Adrenal gland (tissue), 12 donors: ENCODE results near the gene SMYD2. TPM values are rescaled to one million over a fixed set of nuclear protein-coding genes. Genes with fewer than 3 reads are reported as not detected.

Experiments
- DNase-seq, 7 donors: peaks; one replicate each; pipeline ENCODE4 v3.0.0-alpha.2; 2019 to 2020
- H3K27ac ChIP-seq, 5 donors: fragments of 200-600 bp; sonication (generic) in 4 of 5; 1 replicate in 3 of 5; 2 replicates in 2 of 5; pipeline versions ENCODE4 v1.5.1 to v1.8.0; 2016 to 2020; ENCODE audit warnings: mild to moderate bottlenecking in 1 of 5
- H3K27me3 ChIP-seq: fragments of 200-600 bp; 2 replicates; pipeline ENCODE4 v1.8.0; 2021
- H3K36me3 ChIP-seq, 2 donors: fragments of 200-600 bp; replicated peaks in 1 of 2; 1 replicate in 1 of 2; 2 replicates in 1 of 2; pipeline versions ENCODE4 v1.5.1 to v1.8.0; 2018 to 2022
- H3K4me1 ChIP-seq, 2 donors: fragments of 200-600 bp; replicated peaks in 1 of 2; 1 replicate in 1 of 2; 2 replicates in 1 of 2; pipeline versions ENCODE4 v1.5.1 to v1.8.0; 2018 to 2021
- H3K4me3 ChIP-seq, 4 donors: fragments of 200-600 bp; sonication (generic) in 3 of 4; one replicate each; pipeline ENCODE4 v1.5.1; 2016 to 2018
- H3K9me3 ChIP-seq, 3 donors: fragments of 200-600 bp; sonication (generic) in 1 of 3; replicated peaks in 1 of 3; 1 replicate in 2 of 3; 2 replicates in 1 of 3; pipeline versions ENCODE4 v1.5.1 to v1.8.0; 2016 to 2021
- POLR2A ChIP-seq, 2 donors: fragments of 450-650 bp; IDR thresholded peaks; one replicate each; pipeline ENCODE4 v1.6.1; 2017; ENCODE audit warnings: antibody characterized with exemption in 2 of 2, mild to moderate bottlenecking in 2 of 2, moderate library complexity in 1 of 2
- WGBS, 4 donors: extraction: QIAGEN DNeasy Blood & Tissue Kit in 2 of 4; methylation state at CpG; one replicate each; pipeline versions ENCODE4 v1.1.5 to v1.1.7; 2013 to 2017; 5-methylcytosine and 5-hydroxymethylcytosine counted together
- intact Hi-C, 2 donors: fragments of 100-400 bp; cut with DNase I; formaldehyde crosslinking; loops; one replicate each; pipeline versions ENCODE4 v1.14.1 to v1.15.0; 2022 to 2023
- polyA plus RNA-seq, 3 donors: library from polyadenylated mRNA; stranded (reverse); fragments of 200-250 nt in 2 of 3; fragments of 350-450 nt in 1 of 3; fragmentation: Illumina TruSeq in 1 of 3; extraction: RNeasy Lipid Tissue Mini Kit (QIAGEN cat#74804) in 1 of 3; gene quantifications; one replicate each; pipeline ENCODE4 v1.2.3, GENCODE V29; 2013 to 2014
- total RNA-seq, 9 donors: library from RNA; depleted of rRNA in 4 of 9; stranded (reverse); fragments of >200 nt in 4 of 9; fragments of 120-200 nt in 1 of 9; fragmentation: NEBNext Ultra II Directional in 1 of 9; extraction: Animal tissue kit (Norgen Biotek cat#: 25700) in 1 of 9; gene quantifications; one replicate each; pipeline versions ENCODE4 v1.1.0 to v1.2.4, GENCODE V29; 2013 to 2023
- TF ChIP-seq, protein P1 (sequence below), 6 experiments: fragments of 450-650 bp in 4 of 6; fragments of 200-600 bp in 2 of 6; sonication (generic) in 1 of 6; IDR thresholded peaks; 1 replicate in 5 of 6; 2 replicates in 1 of 6; pipeline versions ENCODE4 v1.5.1 to v1.8.0; 2016 to 2021; ENCODE audit warnings: antibody characterized with exemption in 6 of 6, mild to moderate bottlenecking in 2 of 6, moderate library complexity in 1 of 6
- donor health status: healthy with polysubstance abuse.
- donor health status: Bipolar disorder and iron deficiency.
- donor health status: DM: yes; HTN: yes; CAD: no.
- donor health status: DM: no; HTN: no; CAD: no.
- donor health status: DM: no; HTN: no; CAD: no.
- donor health status: DM: yes; HTN: yes; CAD: no.

The SMYD2 gene
- total and polyA plus RNA-seq, 12 donors, result 11.4 to 67.9 (median 23.2) TPM

DNA sequence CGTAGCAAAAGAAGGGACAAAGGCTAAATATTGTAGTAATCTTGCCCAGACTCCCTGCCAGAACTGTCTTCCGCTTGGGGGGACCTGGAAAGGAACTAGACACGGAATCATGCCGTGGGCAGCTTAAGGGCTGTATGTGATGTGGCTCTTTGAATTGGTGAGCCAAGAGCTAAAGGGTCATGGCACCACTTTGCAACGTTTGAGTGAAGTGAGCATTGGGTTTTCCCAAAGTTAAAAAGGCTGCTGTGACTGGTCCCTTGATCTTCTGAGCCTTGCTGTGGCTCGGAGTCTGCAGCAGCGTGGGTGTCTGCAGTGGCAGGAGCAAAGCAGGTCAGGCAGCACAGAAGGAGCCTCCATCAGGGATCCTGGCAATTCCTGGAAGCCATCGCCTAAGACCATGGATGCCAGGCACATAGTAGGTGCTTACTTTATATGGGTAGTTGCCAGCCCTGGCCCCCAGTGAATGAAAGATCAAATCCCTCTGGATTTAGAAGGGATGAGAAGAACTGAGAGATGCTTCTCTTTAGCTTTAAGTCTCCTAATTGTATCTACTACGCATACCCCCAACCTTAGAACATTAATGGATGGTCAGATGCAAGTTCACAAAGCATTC, 1.8 kb downstream of the SMYD2 start:
- Histone ChIP-seq H3K4me3 (no peak overlapping the region), H3K27me3 (no peaks in the 10 kb centered on the region), H3K9me3 (no peaks in the 10 kb centered on the region), H3K36me3 (no peaks in the 10 kb centered on the region), H3K27ac (peak overlapping the region in 1 of 5 donors; percentile 88), H3K4me1 (peaks cover 4 to 6% of the 10 kb centered on the region in 2 donors)
- no peak for DNase-seq
- TF ChIP-seq, protein P1, sequence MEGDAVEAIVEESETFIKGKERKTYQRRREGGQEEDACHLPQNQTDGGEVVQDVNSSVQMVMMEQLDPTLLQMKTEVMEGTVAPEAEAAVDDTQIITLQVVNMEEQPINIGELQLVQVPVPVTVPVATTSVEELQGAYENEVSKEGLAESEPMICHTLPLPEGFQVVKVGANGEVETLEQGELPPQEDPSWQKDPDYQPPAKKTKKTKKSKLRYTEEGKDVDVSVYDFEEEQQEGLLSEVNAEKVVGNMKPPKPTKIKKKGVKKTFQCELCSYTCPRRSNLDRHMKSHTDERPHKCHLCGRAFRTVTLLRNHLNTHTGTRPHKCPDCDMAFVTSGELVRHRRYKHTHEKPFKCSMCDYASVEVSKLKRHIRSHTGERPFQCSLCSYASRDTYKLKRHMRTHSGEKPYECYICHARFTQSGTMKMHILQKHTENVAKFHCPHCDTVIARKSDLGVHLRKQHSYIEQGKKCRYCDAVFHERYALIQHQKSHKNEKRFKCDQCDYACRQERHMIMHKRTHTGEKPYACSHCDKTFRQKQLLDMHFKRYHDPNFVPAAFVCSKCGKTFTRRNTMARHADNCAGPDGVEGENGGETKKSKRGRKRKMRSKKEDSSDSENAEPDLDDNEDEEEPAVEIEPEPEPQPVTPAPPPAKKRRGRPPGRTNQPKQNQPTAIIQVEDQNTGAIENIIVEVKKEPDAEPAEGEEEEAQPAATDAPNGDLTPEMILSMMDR (IDR thresholded peaks at IDR 0.05), result no peak
- TF ChIP-seq POLR2A (IDR thresholded peaks at IDR 0.05), result no peak
- intact Hi-C loops, result no loop called here
- 75 to 83% (median 81%) methylated on average over 9 of the region's 9 CpGs for WGBS, 4 donors

DNA sequence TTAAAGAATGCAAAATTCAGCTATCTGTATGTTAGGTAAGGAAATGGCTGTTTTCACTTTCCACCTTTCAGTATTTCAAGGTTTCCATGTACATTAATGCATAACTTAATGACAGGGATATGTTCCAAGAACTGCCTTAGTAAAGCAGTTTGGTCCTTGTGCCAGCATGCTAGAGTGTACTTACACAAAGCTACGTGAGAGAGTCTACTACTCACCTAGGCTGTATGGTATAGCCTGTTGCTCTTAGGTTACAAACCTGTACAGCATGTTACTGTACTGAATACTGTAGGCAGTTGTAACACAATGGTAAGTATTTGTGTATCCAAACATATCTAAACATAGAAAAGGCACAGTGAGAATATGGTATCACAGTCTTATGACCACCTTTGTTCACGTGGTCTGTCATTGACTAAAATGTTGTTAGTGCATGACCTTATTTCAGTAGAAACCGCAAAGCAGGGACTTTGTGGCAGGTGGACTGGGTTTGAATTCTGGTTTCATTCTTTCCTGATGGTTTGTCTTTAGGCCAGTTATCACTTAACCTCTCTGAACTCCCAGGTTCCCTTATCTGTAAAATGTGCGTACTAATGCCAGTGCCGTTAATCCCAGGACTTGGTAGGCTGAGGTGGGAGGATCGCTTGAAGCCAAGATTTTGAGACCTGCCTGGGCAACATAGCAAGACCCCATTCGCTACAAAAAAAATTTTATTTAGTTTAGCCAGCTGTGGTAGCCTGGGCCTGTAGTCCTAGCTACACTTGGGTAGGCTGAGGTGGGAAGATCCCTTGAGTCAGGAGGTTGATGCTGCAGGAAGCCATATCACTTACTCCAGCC, 4.9 kb downstream of the SMYD2 start:
- Histone ChIP-seq H3K36me3 (no peaks in the 10 kb centered on the region), H3K27me3 (no peaks in the 10 kb centered on the region), H3K9me3 (no peaks in the 10 kb centered on the region), H3K4me3 (no peak overlapping the region), H3K27ac (no peak overlapping the region), H3K4me1 (no peaks in the 10 kb centered on the region)
- intact Hi-C loops, result no loop called here
- no peak for DNase-seq
- WGBS, 4 donors, result 89 to 97% (median 95%) methylated on average over 7 of the region's 7 CpGs
- TF ChIP-seq, protein P1 (IDR thresholded peaks at IDR 0.05), result no peak
- TF ChIP-seq POLR2A (IDR thresholded peaks at IDR 0.05), result no peak

DNA sequence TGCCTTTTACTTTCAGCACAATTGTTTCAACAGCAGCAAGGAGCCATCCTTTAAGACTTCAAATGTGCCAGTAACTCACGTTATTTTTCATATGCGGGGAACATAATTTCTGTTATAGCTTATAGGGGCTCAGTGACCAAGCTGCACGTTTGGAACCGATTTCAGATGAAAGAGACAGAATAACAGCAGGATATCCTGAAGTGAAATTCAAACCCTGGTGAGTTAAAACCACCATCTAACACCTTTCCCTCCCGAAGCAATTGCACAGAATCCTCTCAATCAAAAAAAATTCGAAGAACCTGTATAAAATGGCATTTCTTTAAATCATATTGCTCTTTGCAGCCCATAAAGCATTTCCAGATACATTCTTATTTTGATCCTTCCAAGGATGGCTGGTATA, 6.9 kb downstream of the SMYD2 start:
- H3K4me1 ChIP-seq, result no peaks in the 10 kb centered on the region
- H3K36me3 ChIP-seq, result no peaks in the 10 kb centered on the region
- no peaks in the 10 kb centered on the region for H3K27me3 ChIP-seq
- H3K27ac ChIP-seq, result no peak overlapping the region
- no peak for DNase-seq
- no peak overlapping the region for H3K4me3 ChIP-seq
- no peaks in the 10 kb centered on the region for H3K9me3 ChIP-seq
- TF ChIP-seq, protein P1 (IDR thresholded peaks at IDR 0.05), result no peak
- no peak for TF ChIP-seq POLR2A (IDR thresholded peaks at IDR 0.05)
- intact Hi-C loops, result no loop called here
- 84 to 90% (median 87%) methylated on average over 6 of the region's 6 CpGs for WGBS, 4 donors

DNA sequence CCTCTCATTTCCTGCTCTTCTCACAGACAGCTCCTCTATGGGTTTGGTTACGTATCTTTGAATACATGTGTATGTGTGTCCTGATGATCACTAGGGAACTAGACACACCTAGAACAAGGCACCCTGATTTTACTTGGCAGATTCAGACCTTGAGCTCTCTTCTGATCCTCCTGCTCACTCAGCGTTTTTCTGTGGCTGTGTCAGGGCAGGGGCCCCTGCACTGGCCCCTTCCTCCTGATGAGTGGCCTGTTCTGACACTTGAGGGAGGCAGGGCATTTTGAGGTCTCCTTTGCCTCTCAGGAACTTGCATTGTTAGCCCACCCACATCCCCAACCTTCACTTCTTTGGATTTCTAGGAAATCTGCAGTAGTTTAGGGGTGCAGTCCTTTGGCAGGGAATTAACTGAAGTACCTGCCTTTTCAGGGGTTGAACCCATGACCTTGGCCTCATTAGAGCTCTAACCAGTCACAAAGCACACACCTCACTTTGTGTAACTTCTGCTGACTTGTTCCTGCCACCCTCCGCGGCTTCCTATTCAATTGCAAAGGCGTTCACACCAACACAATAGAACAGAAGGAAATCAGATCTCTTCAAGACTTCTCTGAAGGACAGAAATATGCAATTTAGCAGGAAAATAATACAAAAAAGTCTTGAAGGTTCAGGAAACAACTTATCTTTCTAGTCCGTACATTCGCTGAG, 8.8 kb downstream of the SMYD2 start:
- intact Hi-C loops, result no loop called here
- TF ChIP-seq POLR2A (IDR thresholded peaks at IDR 0.05), result no peak
- TF ChIP-seq, protein P1 (IDR thresholded peaks at IDR 0.05), result no peak

More for the DNA sequence above, 8.8 kb downstream of the SMYD2 start:
- Histone ChIP-seq H3K36me3 (no peaks in the 10 kb centered on the region), H3K27ac (no peak overlapping the region), H3K27me3 (no peaks in the 10 kb centered on the region), H3K4me1 (no peaks in the 10 kb centered on the region), H3K4me3 (no peak overlapping the region), H3K9me3 (no peaks in the 10 kb centered on the region)
- no peak for DNase-seq
- 74 to 79% (median 79%) methylated on average over 7 of the region's 7 CpGs for WGBS, 4 donors
